HG03108 (cell line): ENCODE measurements around the gene TEX2.
A peak's percentile ranks its signal among the peaks of the same experiment; 100 is the strongest.

Source experiments
- ATAC-seq: cut with Tn5 transposase; IDR thresholded peaks from one replicate; pipeline ENCODE4 v1.9.1; 2021; ENCODE audit warnings: moderate library complexity; ENCODE audit not compliant: unreplicated experiment

Gene TEX2

GRCh38 chr17:64146418-64147109 lies 116.5 kb downstream of the TEX2 start:
- ATAC-seq: no peak

GRCh38 chr17:64145751-64146417 lies 117.2 kb downstream of the TEX2 start:
- peak; percentile 96 for ATAC-seq

- no peak for ATAC-seq
Measured at GRCh38 chr17:64145375-64145750, 117.7 kb downstream of the TEX2 start.

- no peak for ATAC-seq
Measured at GRCh38 chr17:64139542-64139941, 123.5 kb downstream of the TEX2 start.

GRCh38 chr17:64138441-64138840 lies 124.6 kb downstream of the TEX2 start:
- ATAC-seq: no peak

- ATAC-seq: no peak
Measured at GRCh38 chr17:64135000-64135399, 128.1 kb downstream of the TEX2 start.

- ATAC-seq: no peak
Measured at GRCh38 chr17:64134216-64134970, 128.7 kb downstream of the TEX2 start.

GRCh38 chr17:64133546-64134215 lies 129.4 kb downstream of the TEX2 start:
- no peak for ATAC-seq

- ATAC-seq: no peak
Measured at GRCh38 chr17:64131606-64132270, 131.3 kb downstream of the TEX2 start.

GRCh38 chr17:64130559-64131001 lies 132.5 kb downstream of the TEX2 start:
- ATAC-seq: peak; percentile 8

GRCh38 chr17:64129765-64130558 lies 133.1 kb downstream of the TEX2 start, which contains the start of gene ERN1:
Gene ERN1, minus strand, starts transcription at chr17:64130144. Its CDS starts 115 bp downstream, at chr17:64130029.
- peak; percentile 67 for ATAC-seq

GRCh38 chr17:64129515-64129764 lies 133.6 kb downstream of the TEX2 start:
- ATAC-seq: no peak

GRCh38 chr17:64128787-64129514 lies 134.1 kb downstream of the TEX2 start:
- no peak for ATAC-seq

- no peak for ATAC-seq
Measured at GRCh38 chr17:64126918-64127317, 136.1 kb downstream of the TEX2 start.

- no peak for ATAC-seq
Measured at GRCh38 chr17:64125937-64126336, 137.1 kb downstream of the TEX2 start.

GRCh38 chr17:64124609-64125008 lies 138.5 kb downstream of the TEX2 start:
- no peak for ATAC-seq

GRCh38 chr17:64123114-64123513 lies 139.9 kb downstream of the TEX2 start:
- ATAC-seq: no peak

GRCh38 chr17:64120972-64121786 lies 141.9 kb downstream of the TEX2 start:
- peak; percentile 65 for ATAC-seq
